GM12878 (cell line): ENCODE data around the gene SGSH. TPM values are rescaled to one million over a fixed set of nuclear protein-coding genes. Genes with fewer than 3 reads are reported as not detected.
"Not testable (repeated sequence)": the region's sequence is repeated elsewhere in the genome, so short reads cannot be mapped to it uniquely, and the experiment has no call there.

ENCODE experiments used
- ATAC-seq: fragments of 200-7000 bp; cut with Tn5 transposase; 3 replicates; pipeline ENCODE4 v1.9.1; 2020; ENCODE audit warnings: mild to moderate bottlenecking, moderate library complexity
- BruUV-seq: library from RNA; stranded (reverse); fragments of 400-500 nt; replicated peaks from 2 replicates; lab custom pipeline; 2021; lab: Mats Ljungman, UMichigan
- CTCF ChIA-PET: fragments of 300-600 bp; sonication (Branson Sonifier 250); formaldehyde crosslinking; extraction: SDS; loops from one replicate; lab custom pipeline; 2021; ENCODE audit warnings: inconsistent platforms; lab: Yijun Ruan, JAX
- POLR2A ChIA-PET: fragments of 350-600 bp; formaldehyde crosslinking; extraction: SDS; loops from one replicate; lab custom pipeline; 2021; ENCODE audit warnings: inconsistent platforms; lab: Charles Lee
- RAD21 ChIA-PET: fragments of 300-600 bp; sonication (Branson Sonifier 250); formaldehyde crosslinking; loops from one replicate; lab custom pipeline; 2023; ENCODE audit warnings: antibody characterized with exemption; ENCODE audit not compliant: unreplicated experiment; lab: Charles Lee
- SMC1A ChIA-PET: fragments of 300-600 bp; sonication (Branson Sonifier 250); formaldehyde crosslinking; loops from one replicate; lab custom pipeline; 2023; ENCODE audit not compliant: unreplicated experiment, uncharacterized antibody; lab: Charles Lee
- DNase-seq: peaks from one replicate; pipeline ENCODE4 v3.0.0-alpha.2; 2011; ENCODE audit warnings: low read depth, low spot score
- FAIRE-seq: peaks from 3 replicates; lab custom pipeline; 2011; peaks lifted over from hg19 to GRCh38; lab: Jason Lieb, UNC
- H2AFZ ChIP-seq: 2 replicates; pipeline ENCODE4 v1.6.0; 2011; ENCODE audit warnings: low read depth, low read length, control low read depth; ENCODE audit not compliant: control insufficient read depth
- H3K27ac ChIP-seq: 2 replicates; pipeline ENCODE4 v1.5.1; 2011; ENCODE audit warnings: control low read depth; ENCODE audit not compliant: control insufficient read depth, insufficient read depth
- H3K27me3 ChIP-seq, 2 experiments: replicated peaks in 1 of 2; 2 replicates each; pipeline versions ENCODE4 v1.6.0 to v1.6.1; 2011; ENCODE audit warnings: low read length in 1 of 2; ENCODE audit not compliant: control insufficient read depth in 2 of 2, insufficient read depth in 2 of 2
- H3K36me3 ChIP-seq, 2 experiments: 2 replicates each; pipeline ENCODE4 v1.5.1; 2011; ENCODE audit warnings: low read length in 1 of 2; ENCODE audit not compliant: control insufficient read depth in 2 of 2, insufficient read depth in 2 of 2
- H3K4me1 ChIP-seq: 2 replicates; pipeline ENCODE4 v1.6.1; 2011; ENCODE audit warnings: mild to moderate bottlenecking, low read length, moderate library complexity, mixed read lengths; ENCODE audit not compliant: control insufficient read depth, insufficient read depth
- H3K4me2 ChIP-seq: 2 replicates; pipeline ENCODE4 v1.6.0; 2011; ENCODE audit warnings: control low read depth; ENCODE audit not compliant: control insufficient read depth, insufficient read depth
- H3K4me3 ChIP-seq: fragments of 200-600 bp; sonication (generic); 2 replicates; pipeline ENCODE4 v1.5.1; 2016
- H3K79me2 ChIP-seq: 2 replicates; pipeline ENCODE4 v1.6.0; 2011; ENCODE audit warnings: low read length; ENCODE audit not compliant: control insufficient read depth, insufficient read depth
- H3K9ac ChIP-seq: 2 replicates; pipeline ENCODE4 v1.8.0; 2011; ENCODE audit warnings: low read length, control low read depth, mixed read lengths; ENCODE audit not compliant: control insufficient read depth, insufficient read depth
- H3K9me3 ChIP-seq: replicated peaks from 3 replicates; pipeline ENCODE4 v1.5.1; 2011; ENCODE audit warnings: mild to moderate bottlenecking, low read length; ENCODE audit not compliant: control insufficient read depth, insufficient read depth
- H4K20me1 ChIP-seq: 2 replicates; pipeline ENCODE4 v1.6.0; 2011; ENCODE audit not compliant: control insufficient read depth, insufficient read depth
- BACH1 ChIP-seq: fragments of 450-650 bp; IDR thresholded peaks from 2 replicates; pipeline ENCODE4 v1.6.1; 2017; ENCODE audit warnings: mild to moderate bottlenecking, borderline replicate concordance
- NFIC ChIP-seq: IDR thresholded peaks from 2 replicates; pipeline ENCODE4 v1.6.1; 2012; ENCODE audit warnings: low read depth, mild to moderate bottlenecking, inconsistent platforms, low read length, moderate library complexity
- WGBS: methylation state at CpG from one replicate; pipeline ENCODE4 v1.1.6; 2016; ENCODE audit warnings: low lambda C conversion rate; ENCODE audit not compliant: insufficient replicate concordance, insufficient coverage; ENCODE audit errors: missing lambda C conversion rate; 5-methylcytosine and 5-hydroxymethylcytosine counted together
- in situ Hi-C: fragments of 300-500 bp; cut with MboI; formaldehyde crosslinking; loops from 9 replicates; pipeline ENCODE4 v1.14.3; 2018; ENCODE audit warnings: mixed read lengths
- intact Hi-C: fragments of 100-400 bp; cut with micrococcal nuclease; formaldehyde crosslinking; loops from one replicate; pipeline ENCODE4 v1.14.2; 2022; ENCODE audit not compliant: unreplicated experiment
- polyA plus RNA-seq, 11 experiments: library from polyadenylated mRNA; depleted of rRNA in 4 of 11; unstranded in 6 of 11; stranded (reverse) in 5 of 11; fragments of >200 nt; fragmentation: Nextera tagmentation in 4 of 11; fragmentation: Illumina TruSeq in 1 of 11; extraction: Ambion mirVana in 4 of 11; extraction: Trizol in 1 of 11; gene quantifications; 1 replicate in 1 of 11; 2 replicates in 10 of 11; pipeline versions ENCODE4 v1.2.1 to v1.2.3, GENCODE V29; 2011 to 2016; ENCODE audit warnings: inconsistent platforms in 2 of 11, missing spikeins in 2 of 11, low read depth in 1 of 11
- total RNA-seq, 4 experiments: library from RNA; depleted of rRNA in 3 of 4; stranded (reverse); fragments of >200 nt in 3 of 4; fragmentation: Illumina TruSeq in 1 of 4; extraction: Trizol in 1 of 4; gene quantifications; 2 replicates each; pipeline versions ENCODE4 v1.2.1 to v1.2.3, GENCODE V29; 2013 to 2021
- TF ChIP-seq, protein P1 (sequence below): fragments of 450-650 bp; formaldehyde crosslinking; IDR thresholded peaks from 2 replicates; pipeline ENCODE4 v1.4.0; 2020; ENCODE audit warnings: mild to moderate bottlenecking, moderate library complexity
- TF ChIP-seq, protein P2 (sequence below): fragments of 450-650 bp; IDR thresholded peaks from 2 replicates; pipeline ENCODE4 v1.6.1; 2017; ENCODE audit warnings: mild to moderate bottlenecking, low read depth, inconsistent platforms; ENCODE audit not compliant: poor library complexity, severe bottlenecking

Gene SGSH
- total and polyA plus RNA-seq, 10 of the 15 experiments (the other 5 are each of a cell fraction or from before 2014, with no cell fraction given) = 0.13 to 17.2 (median 6.0) TPM

DNA sequence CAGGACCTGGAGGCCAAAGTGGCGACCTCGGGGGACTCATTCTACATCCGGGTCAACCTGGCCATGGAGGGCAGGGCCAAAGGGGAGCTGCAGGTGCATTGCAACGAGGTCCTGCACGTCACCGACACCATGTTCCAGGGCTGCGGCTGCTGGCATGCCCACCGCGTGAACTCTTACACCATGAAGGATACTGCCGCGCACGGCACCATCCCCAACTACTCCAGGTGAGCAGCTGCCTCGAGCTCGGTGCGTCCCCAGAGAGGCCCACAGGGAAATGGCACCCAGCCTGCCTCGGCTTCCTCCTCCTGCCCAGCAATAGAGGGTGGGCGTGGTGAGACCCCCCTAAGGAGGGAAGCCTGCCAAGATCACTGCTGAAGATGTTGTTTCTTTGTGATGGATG is 17.9 kb downstream of the SGSH start (continued):
- TF ChIP-seq, protein P1, sequence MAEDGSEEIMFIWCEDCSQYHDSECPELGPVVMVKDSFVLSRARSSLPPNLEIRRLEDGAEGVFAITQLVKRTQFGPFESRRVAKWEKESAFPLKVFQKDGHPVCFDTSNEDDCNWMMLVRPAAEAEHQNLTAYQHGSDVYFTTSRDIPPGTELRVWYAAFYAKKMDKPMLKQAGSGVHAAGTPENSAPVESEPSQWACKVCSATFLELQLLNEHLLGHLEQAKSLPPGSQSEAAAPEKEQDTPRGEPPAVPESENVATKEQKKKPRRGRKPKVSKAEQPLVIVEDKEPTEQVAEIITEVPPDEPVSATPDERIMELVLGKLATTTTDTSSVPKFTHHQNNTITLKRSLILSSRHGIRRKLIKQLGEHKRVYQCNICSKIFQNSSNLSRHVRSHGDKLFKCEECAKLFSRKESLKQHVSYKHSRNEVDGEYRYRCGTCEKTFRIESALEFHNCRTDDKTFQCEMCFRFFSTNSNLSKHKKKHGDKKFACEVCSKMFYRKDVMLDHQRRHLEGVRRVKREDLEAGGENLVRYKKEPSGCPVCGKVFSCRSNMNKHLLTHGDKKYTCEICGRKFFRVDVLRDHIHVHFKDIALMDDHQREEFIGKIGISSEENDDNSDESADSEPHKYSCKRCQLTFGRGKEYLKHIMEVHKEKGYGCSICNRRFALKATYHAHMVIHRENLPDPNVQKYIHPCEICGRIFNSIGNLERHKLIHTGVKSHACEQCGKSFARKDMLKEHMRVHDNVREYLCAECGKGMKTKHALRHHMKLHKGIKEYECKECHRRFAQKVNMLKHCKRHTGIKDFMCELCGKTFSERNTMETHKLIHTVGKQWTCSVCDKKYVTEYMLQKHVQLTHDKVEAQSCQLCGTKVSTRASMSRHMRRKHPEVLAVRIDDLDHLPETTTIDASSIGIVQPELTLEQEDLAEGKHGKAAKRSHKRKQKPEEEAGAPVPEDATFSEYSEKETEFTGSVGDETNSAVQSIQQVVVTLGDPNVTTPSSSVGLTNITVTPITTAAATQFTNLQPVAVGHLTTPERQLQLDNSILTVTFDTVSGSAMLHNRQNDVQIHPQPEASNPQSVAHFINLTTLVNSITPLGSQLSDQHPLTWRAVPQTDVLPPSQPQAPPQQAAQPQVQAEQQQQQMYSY (CRISPR knock-in tag) = no peak

DNA sequence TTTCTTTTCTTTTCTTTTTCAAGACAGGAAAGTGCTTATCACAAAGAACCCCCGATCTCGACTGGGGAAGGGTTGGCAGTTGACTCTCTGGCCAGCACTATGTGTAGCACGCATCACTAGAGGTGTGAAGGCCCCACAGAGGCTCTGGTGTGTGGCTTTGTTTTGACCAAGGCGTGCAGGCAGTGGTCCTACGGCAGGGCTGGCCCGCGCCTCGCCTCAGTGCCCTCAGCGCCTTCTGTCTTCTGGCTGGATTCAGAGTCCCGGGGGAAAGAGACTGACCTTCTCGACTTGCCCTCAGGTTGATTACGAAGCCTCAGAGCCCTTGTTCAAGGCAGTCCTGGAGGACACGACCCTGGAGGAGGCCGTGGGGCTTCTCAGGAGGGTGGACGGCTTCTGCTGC is 18.7 kb downstream of the SGSH start:
- BruUV-seq = no TSS peak
- POLR2A ChIA-PET = no interaction called here
- in situ Hi-C loops (no loop called here), intact Hi-C loops (no loop called here)
- TF ChIP-seq BACH1 (no peak), NFIC (no peak)
- TF ChIP-seq, protein P2, sequence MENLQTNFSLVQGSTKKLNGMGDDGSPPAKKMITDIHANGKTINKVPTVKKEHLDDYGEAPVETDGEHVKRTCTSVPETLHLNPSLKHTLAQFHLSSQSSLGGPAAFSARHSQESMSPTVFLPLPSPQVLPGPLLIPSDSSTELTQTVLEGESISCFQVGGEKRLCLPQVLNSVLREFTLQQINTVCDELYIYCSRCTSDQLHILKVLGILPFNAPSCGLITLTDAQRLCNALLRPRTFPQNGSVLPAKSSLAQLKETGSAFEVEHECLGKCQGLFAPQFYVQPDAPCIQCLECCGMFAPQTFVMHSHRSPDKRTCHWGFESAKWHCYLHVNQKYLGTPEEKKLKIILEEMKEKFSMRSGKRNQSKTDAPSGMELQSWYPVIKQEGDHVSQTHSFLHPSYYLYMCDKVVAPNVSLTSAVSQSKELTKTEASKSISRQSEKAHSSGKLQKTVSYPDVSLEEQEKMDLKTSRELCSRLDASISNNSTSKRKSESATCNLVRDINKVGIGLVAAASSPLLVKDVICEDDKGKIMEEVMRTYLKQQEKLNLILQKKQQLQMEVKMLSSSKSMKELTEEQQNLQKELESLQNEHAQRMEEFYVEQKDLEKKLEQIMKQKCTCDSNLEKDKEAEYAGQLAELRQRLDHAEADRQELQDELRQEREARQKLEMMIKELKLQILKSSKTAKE = no peak
- H4K20me1 ChIP-seq = no peaks in the 10 kb centered on the region
- H3K4me3 ChIP-seq = no peak overlapping the region
- FAIRE-seq (no peak), DNase-seq (no peak), ATAC-seq (no peak)
- H3K27me3 ChIP-seq = no peaks in the 10 kb centered on the region
- H3K4me2 ChIP-seq = no peak overlapping the region
- H3K79me2 ChIP-seq = no peaks in the 10 kb centered on the region
- no peak overlapping the region for H2AFZ ChIP-seq
- no peaks in the 10 kb centered on the region for H3K4me1 ChIP-seq
- no peaks in the 10 kb centered on the region for H3K9me3 ChIP-seq
- 64% methylated on average over 15 of the region's 15 CpGs for WGBS
- CTCF ChIA-PET = no interaction called here
- H3K36me3 ChIP-seq = no peaks in the 10 kb centered on the region
- SMC1A ChIA-PET = no interaction called here
- RAD21 ChIA-PET = no interaction called here
- H3K27ac ChIP-seq = no peak overlapping the region
- no peak overlapping the region for H3K9ac ChIP-seq

DNA sequence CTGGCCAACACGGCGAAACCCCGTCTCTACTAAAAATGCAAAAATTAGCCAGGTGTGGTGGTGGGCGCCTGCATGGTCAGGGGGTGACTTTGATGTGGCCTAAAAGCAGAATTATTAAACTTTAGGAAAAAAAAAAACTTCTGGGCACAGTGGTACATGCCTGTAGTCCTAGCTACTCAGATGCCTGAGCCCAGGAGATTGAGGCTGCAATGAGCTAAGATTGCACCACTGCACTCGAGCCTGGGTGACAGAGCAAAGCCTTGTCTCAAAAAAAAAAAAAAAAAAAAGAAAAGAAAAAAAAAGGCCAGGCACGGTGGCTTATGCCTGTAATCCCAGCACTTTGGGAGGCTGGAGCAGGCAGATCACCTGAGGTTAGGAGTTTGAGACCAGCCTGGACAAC is 20.8 kb downstream of the SGSH start:
- H4K20me1 ChIP-seq, H2AFZ ChIP-seq, H3K4me2 ChIP-seq, BruUV-seq, H3K9ac ChIP-seq, H3K9me3 ChIP-seq, H3K4me1 ChIP-seq, H3K4me3 ChIP-seq, H3K36me3 ChIP-seq, SMC1A ChIA-PET, ATAC-seq, RAD21 ChIA-PET, H3K79me2 ChIP-seq, FAIRE-seq, in situ Hi-C loops, H3K27ac ChIP-seq, H3K27me3 ChIP-seq, DNase-seq: not testable (repeated sequence)
- 70% methylated on average over 5 of the region's 6 CpGs for WGBS
- POLR2A ChIA-PET = interaction anchor here (0.6 to 0.7 kb wide), 2 partner anchors 259 to 757 kb away, joined by 3 to 4 read pairs; no protein-coding TSS in a partner anchor
- intact Hi-C loops = loop anchor here (10.0 kb wide), 2 partner anchors 136 to 166 kb away; no protein-coding TSS in a partner anchor
- CTCF ChIA-PET = interaction anchor here (0.6 kb wide), 1 partner anchor 181 kb away, joined by 3 read pairs; no protein-coding TSS in a partner anchor
